HepG2 (cell line): ENCODE measurements around the gene ESF1. TPM values are rescaled to one million over a fixed set of nuclear protein-coding genes. Genes with fewer than 3 reads are reported as not detected.

Experiments
- ATM ChIP-seq: fragments of 450-650 bp; IDR thresholded peaks from 2 replicates; pipeline ENCODE4 v1.7.1; 2017; ENCODE audit warnings: mild to moderate bottlenecking, borderline replicate concordance
- CEBPZ ChIP-seq: IDR thresholded peaks from 2 replicates; pipeline ENCODE4 v1.6.1; 2012; ENCODE audit warnings: low read length, improper control_type of control experiment
- HDAC6 ChIP-seq: fragments of 200-600 bp; sonication (generic); IDR thresholded peaks from 2 replicates; pipeline ENCODE4 v1.7.0; 2017; ENCODE audit warnings: mild to moderate bottlenecking, antibody characterized with exemption, low read length, low read depth
- KDM6A ChIP-seq: IDR thresholded peaks from 2 replicates; pipeline ENCODE4 v1.6.1; 2016; ENCODE audit warnings: low read depth
- KIAA2018 ChIP-seq: sonication (generic); formaldehyde crosslinking; IDR thresholded peaks from 2 replicates; pipeline ENCODE4 v1.5.0; 2020; ENCODE audit warnings: mild to moderate bottlenecking, missing genetic modification reagents, borderline replicate concordance
- MTA1 ChIP-seq: sonication (generic); formaldehyde crosslinking; IDR thresholded peaks from 2 replicates; pipeline ENCODE4 v1.4.0; 2020; ENCODE audit warnings: missing genetic modification reagents, mild to moderate bottlenecking, borderline replicate concordance
- PAF1 ChIP-seq: IDR thresholded peaks from 2 replicates; pipeline ENCODE4 v1.6.1; 2016; ENCODE audit warnings: missing genetic modification reagents, missing compliant biosample characterization
- SATB2 ChIP-seq: sonication (generic); formaldehyde crosslinking; IDR thresholded peaks from 2 replicates; pipeline ENCODE4 v1.5.0; 2020; ENCODE audit warnings: missing genetic modification reagents
- YEATS4 ChIP-seq: sonication (generic); formaldehyde crosslinking; IDR thresholded peaks from 2 replicates; pipeline ENCODE4 v1.4.0; 2020; ENCODE audit warnings: missing genetic modification reagents, borderline replicate concordance
- ZBTB2 ChIP-seq: sonication (generic); formaldehyde crosslinking; IDR thresholded peaks from 2 replicates; pipeline ENCODE4 v1.8.0; 2022; ENCODE audit warnings: low read depth, missing genetic modification reagents
- ZBTB8A ChIP-seq: sonication (generic); formaldehyde crosslinking; IDR thresholded peaks from 2 replicates; pipeline ENCODE4 v1.4.0; 2020; ENCODE audit warnings: mild to moderate bottlenecking, low read depth, missing genetic modification reagents, borderline replicate concordance
- ZNF430 ChIP-seq: sonication (generic); formaldehyde crosslinking; IDR thresholded peaks from 2 replicates; pipeline ENCODE4 v1.9.0; 2021; ENCODE audit warnings: mild to moderate bottlenecking, missing genetic modification reagents
- ZSCAN22 ChIP-seq: sonication (generic); formaldehyde crosslinking; IDR thresholded peaks from 2 replicates; pipeline ENCODE4 v1.4.0; 2020; ENCODE audit warnings: mild to moderate bottlenecking, missing genetic modification reagents
- ZSCAN9 ChIP-seq: IDR thresholded peaks from 2 replicates; pipeline ENCODE4 v1.6.1; 2016; ENCODE audit warnings: borderline replicate concordance
- polyA plus RNA-seq, 8 experiments: library from polyadenylated mRNA; depleted of rRNA in 3 of 8; stranded (reverse) in 7 of 8; unstranded in 1 of 8; fragments of >200 nt; fragmentation: Illumina TruSeq in 4 of 8; extraction: Trizol in 4 of 8; gene quantifications; 2 replicates each; pipeline versions ENCODE4 v1.2.1 to v1.2.3, GENCODE V29; 2011 to 2016; ENCODE audit warnings: low read depth in 4 of 8, missing spikeins in 1 of 8, mixed read lengths in 1 of 8; ENCODE audit not compliant: insufficient read depth in 1 of 8
- total RNA-seq, 5 experiments: library from RNA; depleted of rRNA; stranded (reverse); fragments of >200 nt; fragmentation: Illumina TruSeq; extraction: Trizol; gene quantifications; 2 replicates each; pipeline ENCODE4 v1.2.3, GENCODE V29; 2016; ENCODE audit warnings: low read depth in 1 of 5

ESF1 gene
- total and polyA plus RNA-seq, 2 of the 13 experiments (the other 11 are each of a cell fraction or from before 2014, with no cell fraction given): 7.3 to 66.9 TPM

GRCh38 chr20:13681248-13682125 is 103.2 kb downstream of the ESF1 start (continued):
- TF ChIP-seq ATM (no peak), CEBPZ (no peak), HDAC6 (no peak), KIAA2018 (no peak), ZBTB2 (no peak), PAF1 (CRISPR knock-in tag) (no peak), ZNF430 (CRISPR knock-in tag) (peak; percentile 60; the same call in 1 of the 2 replicates), ZBTB8A (CRISPR knock-in tag) (no peak), MTA1 (CRISPR knock-in tag) (no peak), ZSCAN9 (CRISPR knock-in tag) (peak; percentile 79; the same call in 1 of the 2 replicates), KDM6A (CRISPR knock-in tag) (peak; percentile 66; the same call in 1 of the 2 replicates), ZSCAN22 (CRISPR knock-in tag) (no peak), YEATS4 (CRISPR knock-in tag) (peak; percentile 10; the same call in 1 of the 2 replicates), SATB2 (CRISPR knock-in tag) (no peak)
